ENCODE results near the gene HGFAC. TPM values are rescaled to one million over a fixed set of nuclear protein-coding genes. Genes with fewer than 3 reads are reported as not detected.

The HGFAC gene
- total and polyA plus RNA-seq, 10 of the 15 experiments (the other 5 are each of a cell fraction or from before 2014, with no cell fraction given), result 0.38 TPM; not detected in 9

DNA sequence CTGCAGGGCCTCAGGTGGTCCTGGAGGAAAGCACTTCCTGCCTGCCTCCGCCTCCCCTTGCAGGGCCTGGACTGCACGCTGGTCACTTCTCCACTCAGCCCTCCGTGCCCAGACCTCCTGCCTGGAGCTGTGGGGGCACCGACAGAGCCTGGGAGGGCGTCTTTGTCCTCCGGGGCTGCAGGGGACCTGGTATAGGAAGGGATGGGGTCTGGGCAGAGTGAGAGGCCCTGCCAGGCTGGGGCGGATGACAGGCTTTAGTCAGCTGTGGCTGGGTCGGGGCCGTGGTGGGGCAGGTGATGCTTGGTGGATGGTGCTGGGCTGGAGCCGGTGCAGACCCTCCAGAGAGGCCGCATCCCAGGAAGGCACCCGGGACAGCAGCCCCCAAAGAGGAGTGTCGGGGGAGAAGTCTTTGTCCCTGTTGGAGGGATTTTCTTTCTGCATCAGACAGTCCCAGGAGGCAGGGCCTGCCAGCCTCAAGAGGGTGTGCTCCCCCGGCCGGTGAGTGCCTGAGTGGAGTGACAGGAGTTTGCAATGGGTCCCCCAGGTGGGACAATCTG is 22.7 kb downstream of the HGFAC start (continued):
- TF ChIP-seq, protein P1, sequence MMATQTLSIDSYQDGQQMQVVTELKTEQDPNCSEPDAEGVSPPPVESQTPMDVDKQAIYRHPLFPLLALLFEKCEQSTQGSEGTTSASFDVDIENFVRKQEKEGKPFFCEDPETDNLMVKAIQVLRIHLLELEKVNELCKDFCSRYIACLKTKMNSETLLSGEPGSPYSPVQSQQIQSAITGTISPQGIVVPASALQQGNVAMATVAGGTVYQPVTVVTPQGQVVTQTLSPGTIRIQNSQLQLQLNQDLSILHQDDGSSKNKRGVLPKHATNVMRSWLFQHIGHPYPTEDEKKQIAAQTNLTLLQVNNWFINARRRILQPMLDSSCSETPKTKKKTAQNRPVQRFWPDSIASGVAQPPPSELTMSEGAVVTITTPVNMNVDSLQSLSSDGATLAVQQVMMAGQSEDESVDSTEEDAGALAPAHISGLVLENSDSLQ (IDR thresholded peaks at IDR 0.05), result no peak
- TF ChIP-seq, protein P2, sequence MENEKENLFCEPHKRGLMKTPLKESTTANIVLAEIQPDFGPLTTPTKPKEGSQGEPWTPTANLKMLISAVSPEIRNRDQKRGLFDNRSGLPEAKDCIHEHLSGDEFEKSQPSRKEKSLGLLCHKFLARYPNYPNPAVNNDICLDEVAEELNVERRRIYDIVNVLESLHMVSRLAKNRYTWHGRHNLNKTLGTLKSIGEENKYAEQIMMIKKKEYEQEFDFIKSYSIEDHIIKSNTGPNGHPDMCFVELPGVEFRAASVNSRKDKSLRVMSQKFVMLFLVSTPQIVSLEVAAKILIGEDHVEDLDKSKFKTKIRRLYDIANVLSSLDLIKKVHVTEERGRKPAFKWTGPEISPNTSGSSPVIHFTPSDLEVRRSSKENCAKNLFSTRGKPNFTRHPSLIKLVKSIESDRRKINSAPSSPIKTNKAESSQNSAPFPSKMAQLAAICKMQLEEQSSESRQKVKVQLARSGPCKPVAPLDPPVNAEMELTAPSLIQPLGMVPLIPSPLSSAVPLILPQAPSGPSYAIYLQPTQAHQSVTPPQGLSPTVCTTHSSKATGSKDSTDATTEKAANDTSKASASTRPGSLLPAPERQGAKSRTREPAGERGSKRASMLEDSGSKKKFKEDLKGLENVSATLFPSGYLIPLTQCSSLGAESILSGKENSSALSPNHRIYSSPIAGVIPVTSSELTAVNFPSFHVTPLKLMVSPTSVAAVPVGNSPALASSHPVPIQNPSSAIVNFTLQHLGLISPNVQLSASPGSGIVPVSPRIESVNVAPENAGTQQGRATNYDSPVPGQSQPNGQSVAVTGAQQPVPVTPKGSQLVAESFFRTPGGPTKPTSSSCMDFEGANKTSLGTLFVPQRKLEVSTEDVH (IDR thresholded peaks at IDR 0.05; ENCODE audit: low read depth, partially characterized antibody), result no peak
- TF ChIP-seq SMAD5 (IDR thresholded peaks at IDR 0.05; ENCODE audit: low read depth), result no peak
- TF ChIP-seq RFX5 (IDR thresholded peaks at IDR 0.05; ENCODE audit: low read depth, low read length), result no peak
- no peak for TF ChIP-seq ATF7 (IDR thresholded peaks at IDR 0.05; ENCODE audit: low read depth)

DNA sequence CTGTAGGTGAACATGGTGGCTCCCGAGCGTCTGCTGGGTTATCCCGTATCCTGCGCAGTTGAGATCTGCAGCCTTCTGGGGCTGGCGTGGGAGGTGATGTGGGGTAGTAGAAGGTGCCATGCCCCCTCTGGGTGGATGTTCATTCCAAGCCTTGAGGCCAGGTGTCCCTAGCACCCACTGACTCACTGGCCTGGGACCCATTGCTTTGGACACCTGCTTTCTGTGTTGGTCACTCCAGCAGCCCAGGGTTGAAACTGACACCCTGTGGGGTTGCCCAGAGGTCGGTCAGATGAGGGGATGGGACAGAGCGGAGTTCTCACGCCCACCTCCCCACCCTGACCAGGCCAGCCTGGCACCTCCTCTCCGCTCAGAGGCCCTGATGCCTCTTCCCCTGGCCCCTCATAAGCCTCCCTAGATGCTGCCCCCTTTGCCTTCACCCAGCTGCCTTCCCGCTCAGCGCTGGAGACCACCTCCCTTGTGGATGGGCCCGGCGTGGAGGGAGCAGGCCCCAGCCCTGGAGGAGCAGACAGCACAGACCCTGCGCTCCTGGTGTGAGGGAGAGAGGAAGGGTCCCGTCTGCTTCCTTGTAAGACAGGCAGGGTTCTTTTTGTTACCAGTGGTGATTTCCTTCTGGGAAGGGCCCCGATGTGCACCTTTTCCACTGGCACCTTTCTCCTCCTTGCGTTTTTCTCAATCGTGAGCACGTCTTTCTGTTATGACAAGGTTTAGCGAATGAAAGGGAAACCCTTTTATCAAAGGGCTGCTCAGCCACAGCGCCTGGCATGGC is 23.3 kb downstream of the HGFAC start:
- ATAC-seq, result no peak
- Histone ChIP-seq H3K9ac (ENCODE audit: control insufficient read depth, insufficient read depth, low read length) (no peak overlapping the region), H3K9me3 (replicated peaks; ENCODE audit: control insufficient read depth, insufficient read depth, low read length) (no peaks in the 10 kb centered on the region; the same call in 2 of the 3 replicates), H3K27ac (ENCODE audit: control insufficient read depth, insufficient read depth) (no peak overlapping the region), H3K4me3 (no peak overlapping the region), H2AFZ (ENCODE audit: control insufficient read depth, low read depth, low read length) (no peak overlapping the region), H3K27me3 (replicated peaks in 1 of 2; ENCODE audit: control insufficient read depth in 2 of 2, insufficient read depth in 2 of 2, low read length in 1 of 2) (peaks cover 0 to 5% of the 10 kb centered on the region in 2 experiments; a peak in 2 of 4 replicates), H3K36me3 (ENCODE audit: control insufficient read depth in 2 of 2, insufficient read depth in 2 of 2, low read length in 1 of 2) (no peaks in the 10 kb centered on the region), H3K4me2 (ENCODE audit: control insufficient read depth, insufficient read depth) (no peak overlapping the region), H4K20me1 (ENCODE audit: control insufficient read depth, insufficient read depth) (no peaks in the 10 kb centered on the region), H3K79me2 (ENCODE audit: control insufficient read depth, insufficient read depth, low read length) (no peaks in the 10 kb centered on the region), H3K4me1 (ENCODE audit: control insufficient read depth, insufficient read depth, low read length) (no peaks in the 10 kb centered on the region)
- no TSS peak for BruUV-seq (replicated peaks)
- WGBS (ENCODE audit: insufficient coverage, insufficient replicate concordance, low lambda C conversion rate, missing lambda C conversion rate), result 53% methylated on average over 21 of the region's 21 CpGs
- POLR2A ChIA-PET, result no interaction called here
- in situ Hi-C loops (cut with MboI), result no loop called here
- intact Hi-C loops (cut with micrococcal nuclease; ENCODE audit: unreplicated experiment), result no loop called here
- no peak for DNase-seq (ENCODE audit: low read depth, low spot score)
- no peak for FAIRE-seq
- CTCF ChIA-PET, result no interaction called here
- SMC1A ChIA-PET (ENCODE audit: uncharacterized antibody, unreplicated experiment), result no interaction called here
- RAD21 ChIA-PET (ENCODE audit: unreplicated experiment), result no interaction called here
- no peak for TF ChIP-seq KLF5 (IDR thresholded peaks at IDR 0.05; ENCODE audit: partially characterized antibody)
- no peak for TF ChIP-seq CREM (IDR thresholded peaks at IDR 0.05; ENCODE audit: low read depth)
- TF ChIP-seq PML (IDR thresholded peaks at IDR 0.05; ENCODE audit: low read length), result no peak
- TF ChIP-seq STAT3 (IDR thresholded peaks at IDR 0.05; ENCODE audit: low read depth, low read length), result no peak
- TF ChIP-seq, protein P3, sequence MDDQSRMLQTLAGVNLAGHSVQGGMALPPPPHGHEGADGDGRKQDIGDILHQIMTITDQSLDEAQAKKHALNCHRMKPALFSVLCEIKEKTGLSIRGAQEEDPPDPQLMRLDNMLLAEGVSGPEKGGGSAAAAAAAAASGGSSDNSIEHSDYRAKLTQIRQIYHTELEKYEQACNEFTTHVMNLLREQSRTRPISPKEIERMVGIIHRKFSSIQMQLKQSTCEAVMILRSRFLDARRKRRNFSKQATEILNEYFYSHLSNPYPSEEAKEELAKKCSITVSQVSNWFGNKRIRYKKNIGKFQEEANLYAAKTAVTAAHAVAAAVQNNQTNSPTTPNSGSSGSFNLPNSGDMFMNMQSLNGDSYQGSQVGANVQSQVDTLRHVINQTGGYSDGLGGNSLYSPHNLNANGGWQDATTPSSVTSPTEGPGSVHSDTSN (IDR thresholded peaks at IDR 0.05; ENCODE audit: insufficient replicate concordance, low read depth, low read length), result no peak
- TF ChIP-seq YBX1 (IDR thresholded peaks at IDR 0.05), result no peak
- no peak for TF ChIP-seq POLR2AphosphoS2 (IDR thresholded peaks at IDR 0.05; ENCODE audit: low read depth, low read length)

Data from GM12878 (cell line).